HepG2 (cell line): ENCODE measurements around the gene MARK2. TPM values are rescaled to one million over a fixed set of nuclear protein-coding genes. Genes with fewer than 3 reads are reported as not detected.

Experiments
- DMAP1 ChIP-seq: IDR thresholded peaks from 2 replicates; pipeline ENCODE4 v1.6.1; 2016
- HIVEP1 ChIP-seq: sonication (generic); formaldehyde crosslinking; IDR thresholded peaks from 2 replicates; pipeline ENCODE4 v1.4.0; 2020; ENCODE audit warnings: mild to moderate bottlenecking, missing genetic modification reagents
- HNF4A ChIP-seq: sonication (generic); formaldehyde crosslinking; IDR thresholded peaks from 2 replicates; pipeline ENCODE4 v1.4.0; 2020; ENCODE audit warnings: missing genetic modification reagents
- MATR3 ChIP-seq: sonication (generic); formaldehyde crosslinking; IDR thresholded peaks from 2 replicates; pipeline ENCODE4 v1.4.0; 2020; ENCODE audit warnings: missing genetic modification reagents
- MBNL3 ChIP-seq: fragments of 250-450 bp; sonication (Bioruptor Pico); conservative IDR thresholded peaks from 2 replicates; pipeline ENCODE4 v1.8.0; 2022; ENCODE audit warnings: mild to moderate bottlenecking, inconsistent platforms
- NFE2L1 ChIP-seq: sonication (generic); formaldehyde crosslinking; IDR thresholded peaks from 2 replicates; pipeline ENCODE4 v1.4.0; 2020; ENCODE audit warnings: missing genetic modification reagents, mild to moderate bottlenecking, borderline replicate concordance
- POLR2A ChIP-seq, 2 experiments: IDR thresholded peaks; 2 replicates each; pipeline ENCODE4 v1.6.1; 2011; ENCODE audit warnings: low read depth in 2 of 2, low read length in 2 of 2, mild to moderate bottlenecking in 1 of 2, moderate library complexity in 1 of 2; ENCODE audit not compliant: insufficient read depth in 1 of 2
- RBFOX2 ChIP-seq: fragments of 200-400 bp; formaldehyde crosslinking; IDR thresholded peaks from 2 replicates; pipeline ENCODE4 v1.6.1; 2017; ENCODE audit warnings: low read depth, mild to moderate bottlenecking, low read length
- SRY ChIP-seq: sonication (generic); formaldehyde crosslinking; IDR thresholded peaks from 2 replicates; pipeline ENCODE4 v1.8.0; 2022; ENCODE audit warnings: mild to moderate bottlenecking, missing genetic modification reagents
- SYNCRIP ChIP-seq: fragments of 200-400 bp; formaldehyde crosslinking; IDR thresholded peaks from 2 replicates; pipeline ENCODE4 v1.6.1; 2018; ENCODE audit warnings: mild to moderate bottlenecking, low read depth, low read length; ENCODE audit not compliant: insufficient read depth
- U2AF1 ChIP-seq: fragments of 200-400 bp; formaldehyde crosslinking; optimal IDR thresholded peaks from 2 replicates; pipeline ENCODE3; 2017; ENCODE audit warnings: mild to moderate bottlenecking, low read depth, low read length
- ZBTB38 ChIP-seq: sonication (generic); formaldehyde crosslinking; IDR thresholded peaks from 2 replicates; pipeline ENCODE4 v1.5.1; 2020; ENCODE audit warnings: mild to moderate bottlenecking, missing genetic modification reagents
- ZC3H4 ChIP-seq: sonication (generic); formaldehyde crosslinking; IDR thresholded peaks from 2 replicates; pipeline ENCODE4 v1.4.0; 2020; ENCODE audit warnings: missing genetic modification reagents, borderline replicate concordance
- ZMYM3 ChIP-seq: sonication (generic); formaldehyde crosslinking; IDR thresholded peaks from 2 replicates; pipeline ENCODE4 v1.5.1; 2020; ENCODE audit warnings: mild to moderate bottlenecking, missing genetic modification reagents
- ZNF234 ChIP-seq: sonication (generic); formaldehyde crosslinking; conservative IDR thresholded peaks from 2 replicates; pipeline ENCODE4 v1.5.1; 2020; ENCODE audit warnings: mild to moderate bottlenecking, missing genetic modification reagents
- ZNF484 ChIP-seq: sonication (generic); formaldehyde crosslinking; IDR thresholded peaks from 2 replicates; pipeline ENCODE4 v1.5.1; 2020; ENCODE audit warnings: mild to moderate bottlenecking, low read depth, missing genetic modification reagents, borderline replicate concordance
- ZNF605 ChIP-seq: sonication (generic); formaldehyde crosslinking; IDR thresholded peaks from 2 replicates; pipeline ENCODE4 v1.8.0; 2022; ENCODE audit warnings: mild to moderate bottlenecking, missing genetic modification reagents
- ZNF644 ChIP-seq: IDR thresholded peaks from 2 replicates; pipeline ENCODE4 v1.6.1; 2016; ENCODE audit warnings: low read depth
- ZNF652 ChIP-seq: IDR thresholded peaks from 2 replicates; pipeline ENCODE4 v1.6.1; 2016; ENCODE audit warnings: low read depth, borderline replicate concordance
- ZNF703 ChIP-seq: sonication (generic); formaldehyde crosslinking; IDR thresholded peaks from 2 replicates; pipeline ENCODE4 v1.5.1; 2020; ENCODE audit warnings: missing genetic modification reagents, mild to moderate bottlenecking, moderate library complexity, borderline replicate concordance
- ZNF772 ChIP-seq: sonication (generic); formaldehyde crosslinking; IDR thresholded peaks from 2 replicates; pipeline ENCODE4 v1.5.0; 2020; ENCODE audit warnings: mild to moderate bottlenecking, missing genetic modification reagents
- polyA plus RNA-seq, 8 experiments: library from polyadenylated mRNA; depleted of rRNA in 3 of 8; stranded (reverse) in 7 of 8; unstranded in 1 of 8; fragments of >200 nt; fragmentation: Illumina TruSeq in 4 of 8; extraction: Trizol in 4 of 8; gene quantifications; 2 replicates each; pipeline versions ENCODE4 v1.2.1 to v1.2.3, GENCODE V29; 2011 to 2016; ENCODE audit warnings: low read depth in 4 of 8, missing spikeins in 1 of 8, mixed read lengths in 1 of 8; ENCODE audit not compliant: insufficient read depth in 1 of 8
- total RNA-seq, 5 experiments: library from RNA; depleted of rRNA; stranded (reverse); fragments of >200 nt; fragmentation: Illumina TruSeq; extraction: Trizol; gene quantifications; 2 replicates each; pipeline ENCODE4 v1.2.3, GENCODE V29; 2016; ENCODE audit warnings: low read depth in 1 of 5
- TF ChIP-seq, protein P1 (sequence below): sonication (generic); formaldehyde crosslinking; IDR thresholded peaks from 2 replicates; pipeline ENCODE4 v1.9.0; 2021; ENCODE audit warnings: missing genetic modification reagents, borderline replicate concordance
- TF ChIP-seq, protein P2 (sequence below): sonication (generic); formaldehyde crosslinking; IDR thresholded peaks from 2 replicates; pipeline ENCODE4 v1.4.0; 2020; ENCODE audit warnings: missing genetic modification reagents
- TF ChIP-seq, protein P3 (sequence below): IDR thresholded peaks from 2 replicates; pipeline ENCODE4 v1.6.1; 2016; ENCODE audit warnings: missing compliant biosample characterization, missing genetic modification reagents, borderline replicate concordance
- TF ChIP-seq, protein P4 (sequence below): sonication (generic); formaldehyde crosslinking; IDR thresholded peaks from 2 replicates; pipeline ENCODE4 v1.5.1; 2020; ENCODE audit warnings: missing genetic modification reagents, mild to moderate bottlenecking, borderline replicate concordance

The MARK2 gene
- total and polyA plus RNA-seq, 2 of the 13 experiments (the other 11 are each of a cell fraction or from before 2014, with no cell fraction given) = 13.5 to 13.9 TPM

DNA sequence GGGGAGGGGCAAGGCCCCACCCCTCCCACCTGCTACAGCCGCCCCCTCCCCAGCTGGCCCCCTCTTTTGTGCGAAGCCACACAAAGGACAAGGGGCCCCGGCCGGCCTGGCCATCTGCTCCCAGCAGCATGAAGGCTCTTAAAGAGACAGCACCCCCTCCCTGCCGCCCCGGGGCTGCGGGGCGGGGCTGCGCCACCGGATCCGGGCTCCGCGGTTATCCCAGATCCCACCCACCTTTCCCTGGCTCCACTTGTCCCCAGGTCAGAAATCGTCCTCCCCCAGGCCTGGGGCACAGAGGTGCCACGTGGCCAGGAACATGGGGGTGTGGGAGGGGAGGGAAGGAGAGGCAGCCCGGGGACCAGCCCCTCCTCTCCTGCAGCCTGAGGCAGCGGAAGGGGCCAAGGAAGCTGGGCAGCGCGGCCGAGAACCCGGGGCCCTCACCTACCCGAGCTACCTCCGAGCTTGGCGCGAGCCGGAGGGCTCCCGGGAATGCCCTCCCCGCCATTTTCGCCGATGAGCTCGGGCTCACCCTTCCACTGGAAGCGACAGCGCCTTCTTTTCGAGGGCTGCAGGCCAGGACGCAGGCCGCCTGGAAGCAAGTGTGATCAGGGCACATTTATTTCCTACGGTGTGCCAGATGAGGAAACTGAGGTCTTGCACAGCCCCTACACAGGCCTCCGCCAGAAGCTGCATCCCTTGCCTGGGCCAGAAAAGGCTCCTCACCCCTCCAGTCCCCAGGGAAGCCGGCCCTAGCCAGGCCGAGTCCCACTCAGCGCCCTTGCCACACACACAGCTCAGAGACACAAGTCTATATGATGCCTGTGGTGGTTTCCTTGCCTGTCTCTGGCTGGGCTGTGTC, 80.6 kb downstream of the MARK2 start (continued):
- TF ChIP-seq HIVEP1 (CRISPR knock-in tag) = peak; percentile 62; the same call in 1 of the 2 replicates
- TF ChIP-seq, protein P1, sequence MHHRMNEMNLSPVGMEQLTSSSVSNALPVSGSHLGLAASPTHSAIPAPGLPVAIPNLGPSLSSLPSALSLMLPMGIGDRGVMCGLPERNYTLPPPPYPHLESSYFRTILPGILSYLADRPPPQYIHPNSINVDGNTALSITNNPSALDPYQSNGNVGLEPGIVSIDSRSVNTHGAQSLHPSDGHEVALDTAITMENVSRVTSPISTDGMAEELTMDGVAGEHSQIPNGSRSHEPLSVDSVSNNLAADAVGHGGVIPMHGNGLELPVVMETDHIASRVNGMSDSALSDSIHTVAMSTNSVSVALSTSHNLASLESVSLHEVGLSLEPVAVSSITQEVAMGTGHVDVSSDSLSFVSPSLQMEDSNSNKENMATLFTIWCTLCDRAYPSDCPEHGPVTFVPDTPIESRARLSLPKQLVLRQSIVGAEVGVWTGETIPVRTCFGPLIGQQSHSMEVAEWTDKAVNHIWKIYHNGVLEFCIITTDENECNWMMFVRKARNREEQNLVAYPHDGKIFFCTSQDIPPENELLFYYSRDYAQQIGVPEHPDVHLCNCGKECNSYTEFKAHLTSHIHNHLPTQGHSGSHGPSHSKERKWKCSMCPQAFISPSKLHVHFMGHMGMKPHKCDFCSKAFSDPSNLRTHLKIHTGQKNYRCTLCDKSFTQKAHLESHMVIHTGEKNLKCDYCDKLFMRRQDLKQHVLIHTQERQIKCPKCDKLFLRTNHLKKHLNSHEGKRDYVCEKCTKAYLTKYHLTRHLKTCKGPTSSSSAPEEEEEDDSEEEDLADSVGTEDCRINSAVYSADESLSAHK (CRISPR knock-in tag) = no peak
- TF ChIP-seq, protein P2, sequence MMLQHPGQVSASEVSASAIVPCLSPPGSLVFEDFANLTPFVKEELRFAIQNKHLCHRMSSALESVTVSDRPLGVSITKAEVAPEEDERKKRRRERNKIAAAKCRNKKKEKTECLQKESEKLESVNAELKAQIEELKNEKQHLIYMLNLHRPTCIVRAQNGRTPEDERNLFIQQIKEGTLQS = no peak
- TF ChIP-seq ZC3H4 = 0 out of 2 replicates have a peak, but pooled peaks have one; percentile 31
- no peak for TF ChIP-seq ZNF234 (CRISPR knock-in tag)
- TF ChIP-seq MBNL3 (CRISPR knock-in tag) = no peak
- 0 out of 2 replicates have a peak, but pooled peaks have one; percentile 8 for TF ChIP-seq ZNF703 (CRISPR knock-in tag)
- TF ChIP-seq ZNF644 (CRISPR knock-in tag) = no peak
- TF ChIP-seq, protein P3, sequence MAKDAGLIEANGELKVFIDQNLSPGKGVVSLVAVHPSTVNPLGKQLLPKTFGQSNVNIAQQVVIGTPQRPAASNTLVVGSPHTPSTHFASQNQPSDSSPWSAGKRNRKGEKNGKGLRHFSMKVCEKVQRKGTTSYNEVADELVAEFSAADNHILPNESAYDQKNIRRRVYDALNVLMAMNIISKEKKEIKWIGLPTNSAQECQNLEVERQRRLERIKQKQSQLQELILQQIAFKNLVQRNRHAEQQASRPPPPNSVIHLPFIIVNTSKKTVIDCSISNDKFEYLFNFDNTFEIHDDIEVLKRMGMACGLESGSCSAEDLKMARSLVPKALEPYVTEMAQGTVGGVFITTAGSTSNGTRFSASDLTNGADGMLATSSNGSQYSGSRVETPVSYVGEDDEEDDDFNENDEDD (CRISPR knock-in tag) = peak; percentile 88
- peak; percentile 96 for TF ChIP-seq DMAP1
- 0 out of 2 replicates have a peak, but pooled peaks have one; percentile 35 for TF ChIP-seq SRY (CRISPR knock-in tag)
- TF ChIP-seq RBFOX2 = peak; percentile 85
- TF ChIP-seq NFE2L1 (CRISPR knock-in tag) = no peak
- no peak for TF ChIP-seq ZNF652 (CRISPR knock-in tag)
- peak in 1 of 2 experiments; percentile 43; a peak in 1 of 4 replicates for TF ChIP-seq POLR2A (IDR thresholded peaks at IDR 0.05; ENCODE audit: insufficient read depth in 1 of 2, low read depth in 2 of 2, low read length in 2 of 2)
- TF ChIP-seq HNF4A (CRISPR knock-in tag) = peak; percentile 43; the same call in 1 of the 2 replicates
- TF ChIP-seq MATR3 = no peak
- TF ChIP-seq ZNF484 = no peak
- TF ChIP-seq, protein P4, sequence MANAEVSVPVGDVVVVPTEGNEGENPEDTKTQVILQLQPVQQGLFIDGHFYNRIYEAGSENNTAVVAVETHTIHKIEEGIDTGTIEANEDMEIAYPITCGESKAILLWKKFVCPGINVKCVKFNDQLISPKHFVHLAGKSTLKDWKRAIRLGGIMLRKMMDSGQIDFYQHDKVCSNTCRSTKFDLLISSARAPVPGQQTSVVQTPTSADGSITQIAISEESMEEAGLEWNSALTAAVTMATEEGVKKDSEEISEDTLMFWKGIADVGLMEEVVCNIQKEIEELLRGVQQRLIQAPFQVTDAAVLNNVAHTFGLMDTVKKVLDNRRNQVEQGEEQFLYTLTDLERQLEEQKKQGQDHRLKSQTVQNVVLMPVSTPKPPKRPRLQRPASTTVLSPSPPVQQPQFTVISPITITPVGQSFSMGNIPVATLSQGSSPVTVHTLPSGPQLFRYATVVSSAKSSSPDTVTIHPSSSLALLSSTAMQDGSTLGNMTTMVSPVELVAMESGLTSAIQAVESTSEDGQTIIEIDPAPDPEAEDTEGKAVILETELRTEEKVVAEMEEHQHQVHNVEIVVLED (CRISPR knock-in tag) = 0 out of 2 replicates have a peak, but pooled peaks have one; percentile 15
- TF ChIP-seq SYNCRIP = no peak
- TF ChIP-seq ZBTB38 (CRISPR knock-in tag) = peak; percentile 66
- TF ChIP-seq ZMYM3 = 0 out of 2 replicates have a peak, but pooled peaks have one; percentile 48
- TF ChIP-seq ZNF772 (CRISPR knock-in tag) = no peak; the same call in none of the 2 replicates
- no peak for TF ChIP-seq ZNF605
- TF ChIP-seq U2AF1 = peak; percentile 83
